ES-I3 (cell line): ENCODE results near the gene MORN1.
"Not testable (repeated sequence)": the region's sequence is repeated elsewhere in the genome, so short reads cannot be mapped to it uniquely, and the experiment has no call there.

ENCODE experiments used
- H3K36me3 ChIP-seq: 2 replicates; pipeline ENCODE4 v1.6.1; 2013; ENCODE audit warnings: mild to moderate bottlenecking, low read length, control low read depth, moderate library complexity; ENCODE audit not compliant: insufficient read depth
- H3K4me1 ChIP-seq: 2 replicates; pipeline ENCODE4 v1.6.1; 2013; ENCODE audit warnings: mild to moderate bottlenecking, control low read depth, low read length; ENCODE audit not compliant: insufficient read depth
- H3K9ac ChIP-seq: 2 replicates; pipeline ENCODE4 v1.6.1; 2013; ENCODE audit warnings: low read depth, mild to moderate bottlenecking, low read length, moderate library complexity
- H3K9me3 ChIP-seq: 2 replicates; pipeline ENCODE4 v1.6.1; 2013; ENCODE audit warnings: mild to moderate bottlenecking, low read length, moderate library complexity; ENCODE audit not compliant: control insufficient read depth, insufficient read depth

The MORN1 gene

DNA sequence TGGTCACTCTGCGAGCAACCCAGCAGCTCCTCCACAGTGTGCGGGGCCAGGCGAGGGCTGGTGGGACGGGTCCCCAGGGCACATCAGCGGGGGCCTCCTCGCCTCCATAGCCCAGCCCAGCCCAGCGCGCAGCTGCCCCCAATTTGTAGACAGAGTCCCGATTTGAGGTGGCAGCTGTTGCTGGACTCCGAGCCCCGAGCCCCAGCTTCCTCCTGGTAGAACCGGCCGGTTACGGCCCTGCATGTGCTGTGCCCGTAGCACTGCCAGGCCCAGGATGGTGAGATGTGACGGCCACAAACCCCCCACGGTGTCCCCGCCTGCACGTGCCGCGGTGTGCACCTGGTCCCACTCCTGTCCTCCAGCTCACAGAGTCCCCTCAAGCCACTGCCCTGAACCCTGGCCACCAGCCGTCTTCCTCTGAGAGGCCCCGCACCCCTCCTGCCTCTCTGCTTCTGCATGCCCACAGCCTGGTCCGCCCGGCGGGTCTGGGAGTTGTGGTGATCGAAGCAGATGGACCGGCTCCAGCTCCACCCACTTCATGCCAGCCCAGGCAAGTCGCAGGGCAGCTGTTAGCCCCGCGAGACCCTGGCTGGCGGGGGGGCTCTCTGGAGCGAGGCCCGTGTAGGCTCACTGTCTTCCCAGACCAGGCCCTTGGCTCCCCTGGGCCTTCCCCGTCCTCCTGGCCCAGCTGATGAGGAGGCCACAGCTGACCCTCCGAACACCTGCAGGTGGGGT lies 55.5 kb downstream of the MORN1 start:
- Histone ChIP-seq H3K4me1 (no peaks in the 10 kb centered on the region), H3K9me3 (no peaks in the 10 kb centered on the region), H3K9ac (no peak overlapping the region), H3K36me3 (no peaks in the 10 kb centered on the region)

DNA sequence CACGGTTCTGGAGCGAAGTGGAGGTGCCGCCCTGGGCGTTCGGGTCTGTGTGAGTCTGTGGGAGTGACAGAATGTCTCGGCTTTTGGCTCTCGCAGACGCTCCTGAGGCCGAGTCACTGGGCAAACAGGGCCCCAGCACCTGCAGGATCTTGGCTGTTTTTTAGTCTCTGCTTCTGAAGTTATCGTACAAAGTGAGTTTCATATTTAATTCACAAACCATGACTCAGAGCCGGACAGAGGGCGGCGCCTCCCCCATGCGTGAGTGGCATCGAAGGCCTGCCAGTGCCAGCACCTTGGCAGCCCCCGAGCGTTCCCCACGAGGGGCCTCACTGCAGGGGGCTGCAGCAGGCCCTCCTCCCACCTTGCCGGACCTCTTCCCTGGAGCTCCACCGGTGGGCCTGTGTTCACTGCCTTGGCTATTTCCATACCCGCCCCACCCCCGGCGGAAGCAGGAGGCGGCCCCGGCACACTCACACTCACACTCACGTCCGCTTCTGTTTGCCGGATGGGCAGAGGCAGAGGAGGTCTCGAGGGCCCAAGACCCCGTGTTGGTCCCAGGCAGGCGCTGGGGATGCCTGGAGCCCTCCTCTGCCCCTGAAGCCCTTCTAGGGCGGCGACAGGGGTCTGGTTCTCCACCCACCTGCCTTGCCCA lies 56.3 kb downstream of the MORN1 start:
- Histone ChIP-seq H3K4me1 (no peaks in the 10 kb centered on the region), H3K9ac (no peak overlapping the region), H3K9me3 (no peaks in the 10 kb centered on the region), H3K36me3 (no peaks in the 10 kb centered on the region)

DNA sequence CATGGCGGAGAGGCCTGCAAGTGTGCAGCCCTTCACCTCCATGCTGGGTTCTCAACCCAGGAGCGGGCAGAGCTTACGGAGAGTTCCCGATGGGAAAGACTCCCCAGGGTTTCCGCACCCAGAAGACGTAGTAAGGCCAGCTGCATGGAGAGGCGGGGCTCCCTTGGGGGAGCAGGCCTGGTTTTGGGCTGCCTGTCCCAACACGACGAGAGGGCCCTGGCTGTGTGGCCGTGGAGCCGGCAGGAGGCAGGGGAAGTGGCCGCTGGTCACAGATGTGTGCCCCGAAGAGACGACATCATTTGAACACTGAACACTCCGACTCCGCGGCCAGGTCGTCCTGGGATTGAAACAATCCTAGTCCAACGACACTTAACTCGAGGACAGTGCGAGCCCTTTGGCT lies 57.0 kb downstream of the MORN1 start:
- H3K36me3 ChIP-seq: no peaks in the 10 kb centered on the region
- H3K9me3 ChIP-seq: no peaks in the 10 kb centered on the region
- no peaks in the 10 kb centered on the region for H3K4me1 ChIP-seq
- H3K9ac ChIP-seq: no peak overlapping the region

DNA sequence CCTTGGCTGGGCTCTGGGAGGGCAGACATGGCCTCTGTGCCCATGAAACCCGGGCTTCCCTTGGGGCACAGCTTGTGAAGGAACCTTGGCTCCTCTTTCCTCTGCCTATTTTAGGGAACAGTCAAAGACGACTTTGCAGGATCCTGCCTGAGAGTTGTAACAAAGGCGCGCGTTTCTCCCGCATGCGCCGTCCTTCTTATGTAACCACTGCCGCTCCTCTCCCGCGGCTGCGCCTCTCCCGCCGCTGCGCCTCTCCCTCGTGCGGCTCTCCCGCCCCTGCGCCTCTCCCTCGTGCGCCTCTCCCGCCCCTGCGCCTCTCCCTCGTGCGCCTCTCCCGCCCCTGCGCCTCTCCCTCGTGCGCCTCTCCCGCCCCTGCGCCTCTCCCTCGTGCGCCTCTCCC lies 59.8 kb downstream of the MORN1 start:
- H3K36me3 ChIP-seq, H3K4me1 ChIP-seq, H3K9ac ChIP-seq, H3K9me3 ChIP-seq: not testable (repeated sequence)

DNA sequence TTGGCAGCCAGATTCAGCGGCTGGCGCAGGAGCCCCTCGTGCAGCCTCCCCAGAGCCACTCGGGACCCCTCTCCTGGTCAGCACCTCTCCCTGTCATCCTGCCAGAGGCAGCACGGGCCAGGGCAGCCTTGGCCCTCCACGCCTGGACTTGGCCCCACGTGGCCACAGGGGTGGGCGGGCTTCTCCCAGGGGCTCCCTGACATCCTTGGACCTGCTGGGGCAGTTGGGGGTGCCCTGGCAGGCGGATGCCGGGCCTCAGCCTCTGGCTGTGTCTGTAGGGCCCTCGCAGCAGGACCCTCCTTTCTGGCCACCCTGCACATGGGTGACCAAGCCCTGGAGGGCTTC lies 60.2 kb downstream of the MORN1 start:
- no peaks in the 10 kb centered on the region for H3K36me3 ChIP-seq
- H3K9me3 ChIP-seq: no peaks in the 10 kb centered on the region
- no peaks in the 10 kb centered on the region for H3K4me1 ChIP-seq
- no peak overlapping the region for H3K9ac ChIP-seq

DNA sequence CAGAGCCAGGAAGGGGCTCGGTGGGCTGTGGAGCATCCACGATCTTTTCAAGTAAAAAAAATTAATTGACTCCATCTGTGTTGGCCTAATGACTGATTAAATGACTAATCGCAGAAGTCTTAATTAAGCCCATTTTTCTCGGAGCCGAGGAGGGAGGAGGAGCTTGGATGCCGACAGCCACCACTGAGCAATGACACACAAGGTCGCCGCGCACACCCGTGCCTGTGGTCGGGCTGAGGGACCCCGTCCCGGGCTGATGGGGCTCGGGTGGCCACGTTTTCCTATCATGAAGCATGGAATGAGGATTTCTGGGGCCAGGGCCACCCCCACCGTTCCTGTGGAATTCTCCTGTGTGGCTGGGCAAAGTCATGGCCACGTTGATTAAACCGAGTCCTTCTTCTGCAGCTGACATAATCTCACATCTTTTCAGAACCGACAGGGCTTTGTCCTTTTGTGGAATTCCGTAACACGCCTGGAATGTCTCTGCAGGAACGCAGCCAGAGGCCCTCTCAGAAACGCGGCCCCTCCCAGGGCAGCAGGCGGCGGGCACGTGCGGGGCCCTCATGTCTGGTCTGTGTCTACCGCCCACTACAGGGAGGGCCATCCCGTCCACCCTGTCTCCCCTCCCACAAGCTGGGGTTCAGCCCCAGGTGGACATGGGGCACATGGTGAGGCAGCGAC lies 60.7 kb downstream of the MORN1 start:
- Histone ChIP-seq H3K9me3 (no peaks in the 10 kb centered on the region), H3K36me3 (no peaks in the 10 kb centered on the region), H3K9ac (no peak overlapping the region), H3K4me1 (no peaks in the 10 kb centered on the region)

DNA sequence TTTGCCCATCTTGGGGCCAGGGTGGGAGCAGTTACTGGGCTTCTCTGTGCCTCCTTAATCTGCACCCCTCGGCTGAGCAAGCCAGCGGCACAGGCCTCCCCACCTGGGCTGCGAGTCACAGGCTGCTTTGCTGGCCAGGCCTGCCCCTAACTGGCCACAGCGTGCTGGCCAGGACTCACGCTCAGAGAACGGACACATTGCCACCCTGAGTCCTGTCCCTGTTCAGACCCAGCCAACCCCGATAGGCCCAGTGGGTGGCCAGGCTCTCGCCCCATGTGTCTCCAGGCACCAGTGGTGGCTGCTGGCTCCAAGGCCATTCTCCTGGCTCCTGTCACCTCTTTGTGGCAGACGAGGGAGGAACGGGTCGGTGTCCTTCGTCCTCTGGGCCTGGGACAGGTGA lies 61.3 kb downstream of the MORN1 start:
- H3K36me3 ChIP-seq: no peaks in the 10 kb centered on the region
- H3K9me3 ChIP-seq: no peaks in the 10 kb centered on the region
- no peak overlapping the region for H3K9ac ChIP-seq
- H3K4me1 ChIP-seq: no peaks in the 10 kb centered on the region

DNA sequence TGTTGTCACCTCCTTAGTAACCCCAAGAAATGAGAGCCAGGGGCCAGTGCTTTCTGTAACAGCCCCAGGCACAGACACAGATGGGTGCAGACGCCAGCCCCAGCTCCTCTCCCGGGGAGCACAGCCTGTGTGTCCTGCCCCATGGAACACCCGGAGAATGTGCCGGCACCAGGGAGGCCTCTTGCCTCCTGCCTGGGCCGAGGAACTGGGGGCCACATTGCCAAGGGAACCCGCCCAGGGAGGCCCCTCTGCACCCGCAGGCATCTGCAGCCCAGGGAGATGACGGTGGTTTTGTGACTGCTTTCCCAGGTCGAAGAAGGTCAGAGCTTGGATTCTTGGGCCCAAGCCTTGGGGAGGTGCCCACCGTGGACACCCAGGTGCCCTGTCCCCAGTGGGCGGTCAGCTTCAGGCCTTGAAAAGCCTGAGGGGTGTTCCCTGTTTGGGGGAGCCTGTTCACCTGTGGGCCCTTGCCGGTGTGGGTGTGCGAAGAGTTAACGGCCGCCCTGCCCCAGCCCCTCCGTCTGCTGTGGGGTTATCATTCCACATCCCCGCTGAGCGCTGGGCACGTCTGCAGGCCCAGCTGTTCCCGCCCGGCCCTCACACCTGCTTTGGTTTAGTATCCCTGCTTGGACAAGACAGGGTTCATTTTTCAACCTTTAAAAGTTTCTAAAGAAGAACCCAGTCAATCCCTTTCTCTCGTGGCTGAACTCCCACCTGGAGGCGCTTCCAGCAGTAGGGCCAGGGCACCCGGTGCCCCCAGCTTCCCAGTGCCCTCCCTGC lies 62.5 kb downstream of the MORN1 start:
- H3K4me1 ChIP-seq: no peaks in the 10 kb centered on the region
- H3K36me3 ChIP-seq: no peaks in the 10 kb centered on the region
- H3K9ac ChIP-seq: no peak overlapping the region
- H3K9me3 ChIP-seq: no peaks in the 10 kb centered on the region

DNA sequence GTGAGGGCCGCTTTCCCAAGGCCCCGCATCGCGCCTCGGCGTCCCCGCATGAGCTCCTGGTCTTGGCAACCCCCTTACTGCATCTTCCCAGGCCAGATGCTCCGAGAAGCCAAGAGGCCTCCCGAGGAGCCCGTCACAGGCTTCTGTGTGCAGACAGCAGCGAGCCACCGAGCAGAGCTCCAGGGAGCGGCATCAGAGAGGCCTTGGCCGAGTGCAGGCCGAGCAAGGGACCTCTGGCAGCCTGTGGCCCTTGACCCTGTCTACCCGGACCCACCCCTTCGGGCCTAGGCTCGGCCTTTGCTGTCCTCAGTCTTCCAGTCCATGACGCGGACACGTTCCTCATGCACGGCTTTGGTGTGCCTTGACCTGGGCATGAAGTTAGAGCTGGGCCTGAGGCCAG lies 63.5 kb downstream of the MORN1 start:
- Histone ChIP-seq H3K36me3 (no peaks in the 10 kb centered on the region), H3K9me3 (no peaks in the 10 kb centered on the region), H3K9ac (no peak overlapping the region), H3K4me1 (no peaks in the 10 kb centered on the region)

DNA sequence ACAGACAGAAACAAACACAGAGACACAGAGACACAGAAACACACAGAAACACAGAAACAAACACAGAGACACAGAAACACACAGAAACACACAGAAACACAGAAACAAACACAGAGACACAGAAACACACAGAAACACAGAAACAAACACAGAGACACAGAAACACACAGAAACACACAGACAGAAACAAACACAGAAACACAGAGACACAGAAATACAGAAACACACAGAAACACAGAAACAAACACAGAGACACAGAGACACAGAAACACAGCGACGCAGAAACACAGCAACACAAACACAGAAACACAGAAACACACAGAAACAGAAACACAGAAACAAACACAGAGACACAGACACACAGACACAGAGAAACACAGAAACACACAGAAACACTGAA lies 64.2 kb downstream of the MORN1 start:
- not testable (repeated sequence) for H3K4me1 ChIP-seq, H3K36me3 ChIP-seq, H3K9ac ChIP-seq, H3K9me3 ChIP-seq

DNA sequence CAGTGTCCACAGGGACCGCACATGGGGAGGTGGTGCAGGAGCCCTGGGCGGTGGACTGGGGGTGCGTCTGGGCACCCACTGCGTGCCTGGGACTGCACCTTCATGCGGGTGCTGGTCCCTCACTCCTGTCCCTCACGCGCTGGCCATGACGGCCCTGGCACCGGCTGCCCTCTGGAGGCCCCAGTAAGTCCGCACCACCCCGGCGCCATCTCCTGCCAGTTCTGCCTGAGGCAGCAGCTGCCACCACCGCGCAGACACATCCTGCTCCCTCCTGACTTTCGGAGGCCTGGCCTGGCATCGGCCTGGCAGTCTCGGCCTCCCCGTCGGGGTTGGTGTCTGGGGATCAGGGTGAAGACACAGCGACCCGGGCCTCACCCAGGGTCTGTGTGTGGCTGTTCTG lies 64.8 kb downstream of the MORN1 start:
- H3K9me3 ChIP-seq: no peaks in the 10 kb centered on the region
- no peak overlapping the region for H3K9ac ChIP-seq
- peaks cover 3% of the 10 kb centered on the region; the same call in 1 of the 2 replicates for H3K4me1 ChIP-seq
- H3K36me3 ChIP-seq: no peaks in the 10 kb centered on the region

DNA sequence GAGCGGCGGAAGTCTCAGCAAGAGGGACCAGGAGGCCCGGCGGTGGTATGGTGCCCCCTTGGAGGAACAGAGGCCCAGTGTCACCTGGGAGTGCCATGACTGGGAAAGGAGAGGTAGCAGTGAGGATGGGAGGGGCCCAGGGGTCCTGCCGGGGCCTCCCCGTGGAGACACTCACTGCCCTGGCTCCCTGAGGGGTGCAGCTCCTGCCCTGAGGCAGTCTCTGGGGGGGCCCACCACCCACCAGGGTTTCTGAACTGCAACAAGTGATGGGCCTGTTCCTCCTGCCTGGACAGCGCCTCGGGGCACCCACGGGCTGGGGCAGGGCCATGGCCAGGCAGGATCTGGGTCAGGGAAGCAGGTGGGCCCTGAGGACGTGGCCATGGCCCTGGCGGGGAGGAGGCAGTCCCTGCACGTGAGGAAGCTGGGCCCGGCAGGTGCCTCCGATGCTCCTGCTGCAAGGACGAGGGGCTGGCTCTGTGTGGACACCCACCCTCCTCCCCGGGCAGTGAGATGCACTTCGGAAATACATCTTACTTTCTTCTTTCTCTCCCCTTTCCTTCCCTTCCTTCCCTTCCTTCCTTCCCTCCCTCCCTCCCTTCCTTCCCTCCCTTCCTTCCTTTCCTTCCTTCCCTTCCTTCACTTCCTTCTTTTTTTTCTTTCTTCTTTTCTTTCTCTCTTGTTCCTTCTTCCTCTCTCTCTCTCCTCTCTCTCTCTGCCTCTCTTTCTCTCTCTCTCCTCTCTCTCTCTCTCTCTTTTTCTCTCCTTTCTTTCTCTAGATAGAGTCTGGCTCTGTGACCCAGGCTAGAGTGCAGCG lies 66.6 kb downstream of the MORN1 start:
- Histone ChIP-seq H3K9me3 (no peaks in the 10 kb centered on the region), H3K36me3 (no peaks in the 10 kb centered on the region), H3K4me1 (peaks cover 3% of the 10 kb centered on the region; the same call in 1 of the 2 replicates), H3K9ac (no peak overlapping the region)

DNA sequence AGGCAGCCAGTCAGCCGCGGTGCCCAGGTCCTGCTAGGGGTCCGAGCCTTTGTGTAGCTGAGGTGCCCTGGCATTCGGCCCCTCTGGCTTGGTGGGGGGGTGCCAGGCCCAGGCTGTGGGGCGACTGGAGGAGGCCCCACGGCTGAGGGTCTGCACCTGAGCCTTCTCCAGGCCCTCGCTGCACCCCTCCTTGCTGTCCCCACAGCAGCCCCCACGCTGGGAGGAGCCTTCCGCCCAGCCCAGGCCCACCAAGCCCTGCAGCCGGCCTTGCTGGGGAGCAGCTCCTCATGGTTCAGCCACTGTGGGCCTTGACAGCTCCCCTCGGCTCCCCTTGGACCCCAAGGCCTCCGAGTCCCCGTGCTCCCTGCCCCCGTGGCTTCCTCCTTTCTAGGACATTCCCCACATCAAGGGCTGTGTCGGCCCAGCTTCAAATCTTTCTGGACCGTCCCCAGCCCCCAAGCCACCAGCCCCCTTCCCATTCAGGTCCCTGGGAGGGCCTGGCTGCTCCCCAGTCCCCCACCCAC lies 67.8 kb downstream of the MORN1 start:
- no peaks in the 10 kb centered on the region for H3K9me3 ChIP-seq
- H3K4me1 ChIP-seq: peaks cover 3% of the 10 kb centered on the region; the same call in 1 of the 2 replicates
- no peaks in the 10 kb centered on the region for H3K36me3 ChIP-seq
- H3K9ac ChIP-seq: no peak overlapping the region
